Loucy (cell line): ENCODE measurements around the gene CAVIN1.
A peak's percentile ranks its signal among the peaks of the same experiment; 100 is the strongest.

ENCODE experiments used
- H2AFZ ChIP-seq: fragments of 200-600 bp; sonication (generic); 2 replicates; pipeline ENCODE4 v1.6.0; 2016; ENCODE audit warnings: antibody characterized with exemption, mild to moderate bottlenecking, low read length, moderate library complexity
- H3F3A ChIP-seq: fragments of 200-600 bp; 2 replicates; pipeline ENCODE4 v1.6.0; 2016; ENCODE audit warnings: antibody characterized with exemption, low read depth, mild to moderate bottlenecking
- H3K27me3 ChIP-seq: fragments of 200-600 bp; sonication (generic); 2 replicates; pipeline ENCODE4 v1.6.1; 2014; ENCODE audit warnings: low read length, mild to moderate bottlenecking; ENCODE audit not compliant: insufficient read depth, poor library complexity, severe bottlenecking
- H3K36me3 ChIP-seq: fragments of 200-600 bp; sonication (generic); 2 replicates; pipeline ENCODE4 v1.6.1; 2016; ENCODE audit warnings: low read length; ENCODE audit not compliant: insufficient read depth
- H3K4me1 ChIP-seq: fragments of 200-600 bp; sonication (generic); 2 replicates; pipeline ENCODE4 v1.5.1; 2014; ENCODE audit warnings: low read length, mild to moderate bottlenecking; ENCODE audit not compliant: insufficient read depth, poor library complexity, severe bottlenecking
- H3K4me2 ChIP-seq: fragments of 200-600 bp; sonication (generic); 2 replicates; pipeline ENCODE4 v1.6.0; 2014; ENCODE audit warnings: antibody characterized with exemption, low read length, low read depth, mild to moderate bottlenecking; ENCODE audit not compliant: poor library complexity, severe bottlenecking
- H3K4me3 ChIP-seq: fragments of 200-600 bp; sonication (generic); 2 replicates; pipeline ENCODE4 v1.5.1; 2014; ENCODE audit warnings: low read length, mild to moderate bottlenecking, mixed read lengths; ENCODE audit not compliant: poor library complexity, severe bottlenecking
- H3K79me2 ChIP-seq: fragments of 200-600 bp; sonication (generic); 2 replicates; pipeline ENCODE4 v1.6.1; 2014; ENCODE audit warnings: low read length; ENCODE audit not compliant: insufficient read depth
- H3K9ac ChIP-seq: fragments of 200-600 bp; sonication (generic); 2 replicates; pipeline ENCODE4 v1.6.0; 2014; ENCODE audit warnings: mild to moderate bottlenecking, low read depth, low read length, moderate library complexity; ENCODE audit not compliant: poor library complexity, severe bottlenecking
- H3K9me2 ChIP-seq: fragments of 200-600 bp; sonication (generic); replicated peaks from 2 replicates; pipeline ENCODE4 v1.6.1; 2016; ENCODE audit warnings: low read depth, low read length, mixed read lengths
- H3K9me3 ChIP-seq: fragments of 200-600 bp; sonication (generic); 2 replicates; pipeline ENCODE4 v1.6.1; 2014; ENCODE audit warnings: mild to moderate bottlenecking, antibody characterized with exemption, low read length, low read depth; ENCODE audit not compliant: insufficient read depth
- H4K20me1 ChIP-seq: fragments of 200-600 bp; sonication (generic); 2 replicates; pipeline ENCODE4 v1.6.0; 2014; ENCODE audit warnings: antibody characterized with exemption, low read length, mild to moderate bottlenecking; ENCODE audit not compliant: insufficient read depth, poor library complexity, severe bottlenecking
- CTCF ChIP-seq: fragments of 200-600 bp; sonication (generic); conservative IDR thresholded peaks from 2 replicates; pipeline ENCODE4 v1.5.1; 2014; ENCODE audit warnings: mild to moderate bottlenecking, antibody characterized with exemption, low read length
- EZH2phosphoT487 ChIP-seq: fragments of 200-600 bp; IDR thresholded peaks from 2 replicates; pipeline ENCODE4 v1.6.1; 2018; ENCODE audit warnings: antibody characterized with exemption, mild to moderate bottlenecking, moderate library complexity, borderline replicate concordance

Gene CAVIN1

GRCh38 chr17:42414704-42415409 lies 8.2 kb downstream of the CAVIN1 start:
- H3K27me3 ChIP-seq, result no peaks in the 10 kb centered on the region
- H3K79me2 ChIP-seq, result no peaks in the 10 kb centered on the region
- no peaks in the 10 kb centered on the region for H3K9me3 ChIP-seq
- TF ChIP-seq EZH2phosphoT487 (no peak), CTCF (no peak)
- peaks cover 13% of the 10 kb centered on the region for H3K4me1 ChIP-seq
- no peaks in the 10 kb centered on the region for H3K36me3 ChIP-seq
- H3K4me3 ChIP-seq, result peak overlapping the region; percentile 58
- H3K9ac ChIP-seq, result peak overlapping the region; percentile 65
- H4K20me1 ChIP-seq, result no peaks in the 10 kb centered on the region
- peak overlapping the region; percentile 27 for H2AFZ ChIP-seq
- H3F3A ChIP-seq, result no peaks in the 10 kb centered on the region
- H3K4me2 ChIP-seq, result peak overlapping the region; percentile 55
- no peaks in the 10 kb centered on the region for H3K9me2 ChIP-seq

DNA sequence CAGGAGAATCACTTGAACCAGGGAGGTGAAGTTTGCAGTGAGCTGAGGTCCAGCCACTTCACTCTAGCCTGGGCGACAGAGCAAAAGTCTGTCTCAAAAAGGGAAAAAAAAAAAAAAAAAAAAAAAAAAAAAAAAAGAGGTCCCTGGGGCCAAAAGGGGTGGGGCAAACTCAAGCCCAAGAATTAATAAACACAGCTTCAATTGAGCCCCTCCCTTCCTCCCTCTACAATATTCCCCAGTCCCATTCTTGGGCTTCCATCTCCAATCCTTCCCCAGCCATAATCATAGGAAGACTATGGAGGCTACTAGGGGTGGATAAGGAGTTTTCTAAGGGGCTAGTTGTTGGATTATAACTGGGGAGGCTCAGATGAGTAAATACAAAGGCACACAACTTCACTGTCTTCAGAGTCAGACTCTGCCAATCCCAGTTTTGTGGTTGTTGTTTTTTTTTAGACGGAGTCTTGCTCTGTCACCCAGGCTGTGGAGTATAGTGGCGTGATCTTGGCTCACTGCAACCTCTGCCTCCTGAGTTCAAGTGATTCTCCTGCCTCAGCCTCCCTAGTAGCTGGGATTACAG lies 9.5 kb downstream of the CAVIN1 start:
- H3K9me3 ChIP-seq, result no peaks in the 10 kb centered on the region
- H3K4me1 ChIP-seq, result peaks cover 13% of the 10 kb centered on the region
- no peaks in the 10 kb centered on the region for H3F3A ChIP-seq
- H3K4me3 ChIP-seq, result no peak overlapping the region
- no peak overlapping the region for H3K4me2 ChIP-seq
- H3K27me3 ChIP-seq, result no peaks in the 10 kb centered on the region
- H3K9ac ChIP-seq, result no peak overlapping the region
- H3K9me2 ChIP-seq, result no peaks in the 10 kb centered on the region
- no peak for TF ChIP-seq EZH2phosphoT487
- no peak for TF ChIP-seq CTCF
- no peaks in the 10 kb centered on the region for H4K20me1 ChIP-seq
- H3K36me3 ChIP-seq, result no peaks in the 10 kb centered on the region
- H3K79me2 ChIP-seq, result no peaks in the 10 kb centered on the region
- H2AFZ ChIP-seq, result no peak overlapping the region

- Histone ChIP-seq H3K4me1 (peaks cover 13% of the 10 kb centered on the region), H3K4me2 (no peak overlapping the region), H3K27me3 (no peaks in the 10 kb centered on the region), H4K20me1 (no peaks in the 10 kb centered on the region), H3K79me2 (no peaks in the 10 kb centered on the region), H3K9me3 (no peaks in the 10 kb centered on the region), H3K4me3 (no peak overlapping the region), H3K9me2 (no peaks in the 10 kb centered on the region), H2AFZ (no peak overlapping the region; the same call in 1 of the 2 replicates), H3K9ac (no peak overlapping the region), H3F3A (no peaks in the 10 kb centered on the region), H3K36me3 (no peaks in the 10 kb centered on the region)
- TF ChIP-seq EZH2phosphoT487 (no peak), CTCF (no peak)
Observed at GRCh38 chr17:42411905-42412679, 11.0 kb downstream of the CAVIN1 start.
